Activated B cell treated with CpG ODN at 0.5 μM for 24 hours (primary cell): ENCODE measurements around the gene SNX8. TPM values are rescaled to one million over a fixed set of nuclear protein-coding genes. Genes with fewer than 3 reads are reported as not detected.
A peak's percentile ranks its signal among the peaks of the same experiment; 100 is the strongest.

Experiments
- ATAC-seq: fragments of 200-7000 bp; cut with Tn5 transposase; one replicate; pipeline ENCODE4 v1.10.0; 2021; ENCODE audit warnings: low read depth, mild to moderate bottlenecking, moderate library complexity
- CTCF ChIA-PET: fragments of 350-600 bp; sonication (Branson Sonifier 250); formaldehyde crosslinking; loops from one replicate; lab custom pipeline; 2021; ENCODE audit warnings: antibody characterized with exemption; lab: Charles Lee
- POLR2A ChIA-PET: fragments of 350-600 bp; sonication (Branson Sonifier 250); formaldehyde crosslinking; loops from one replicate; lab custom pipeline; 2021; ENCODE audit warnings: antibody characterized with exemption; lab: Charles Lee
- DNase-seq: peaks from one replicate; pipeline ENCODE4 v3.0.0; 2022
- H3K27ac Mint-ChIP-seq: one replicate; pipeline ENCODE4 v1.8.0; 2020; ENCODE audit warnings: mixed read lengths
- H3K27me3 Mint-ChIP-seq: one replicate; pipeline ENCODE4 v1.8.0; 2021; ENCODE audit warnings: mixed read lengths
- H3K36me3 Mint-ChIP-seq: one replicate; pipeline ENCODE4 v1.8.0; 2021; ENCODE audit warnings: low read depth, mixed read lengths
- H3K4me1 Mint-ChIP-seq: one replicate; pipeline ENCODE4 v1.8.0; 2021; ENCODE audit warnings: mixed read lengths
- H3K4me3 Mint-ChIP-seq: one replicate; pipeline ENCODE4 v1.8.0; 2020; ENCODE audit warnings: mild to moderate bottlenecking, mixed read lengths
- H3K9me3 Mint-ChIP-seq: one replicate; pipeline ENCODE4 v1.8.0; 2020; ENCODE audit warnings: mixed read lengths
- intact Hi-C: fragments of 100-400 bp; cut with micrococcal nuclease; formaldehyde crosslinking; loops from one replicate; pipeline ENCODE4 v1.15.1; 2024
- total RNA-seq: library from RNA; stranded (reverse); gene quantifications from 2 replicates; pipeline ENCODE4 v1.2.3, GENCODE V29; 2022
- TF ChIP-seq, protein P1 (sequence below): fragments of 200-600 bp; IDR thresholded peaks from one replicate; pipeline ENCODE4 v1.8.0; 2022; ENCODE audit warnings: antibody characterized with exemption, mild to moderate bottlenecking

The SNX8 gene
- total RNA-seq, 1 donor from 2014 or later = 175 TPM

DNA sequence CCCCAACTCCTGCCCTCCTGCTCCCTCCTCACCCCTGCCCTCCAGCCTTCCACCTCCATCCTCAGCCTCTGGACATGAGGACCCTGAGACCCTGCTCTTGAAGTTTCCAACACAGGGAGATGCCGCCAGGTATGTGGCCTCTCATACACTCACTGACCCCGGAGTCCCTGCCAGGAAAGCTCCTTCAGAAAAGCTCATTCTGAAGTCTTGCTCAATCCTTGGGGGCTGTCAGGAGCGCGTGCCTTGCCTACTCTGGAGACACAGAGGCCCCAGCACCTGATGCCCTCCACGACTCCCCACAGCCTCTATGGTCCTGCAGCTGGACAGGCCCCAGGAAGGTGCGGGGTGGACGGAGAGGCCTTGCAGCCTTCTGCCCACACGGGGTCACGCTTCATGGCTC lies 61.2 kb downstream of the SNX8 start:
- no peak overlapping the region for H3K27ac Mint-ChIP-seq
- TF ChIP-seq, protein P1, sequence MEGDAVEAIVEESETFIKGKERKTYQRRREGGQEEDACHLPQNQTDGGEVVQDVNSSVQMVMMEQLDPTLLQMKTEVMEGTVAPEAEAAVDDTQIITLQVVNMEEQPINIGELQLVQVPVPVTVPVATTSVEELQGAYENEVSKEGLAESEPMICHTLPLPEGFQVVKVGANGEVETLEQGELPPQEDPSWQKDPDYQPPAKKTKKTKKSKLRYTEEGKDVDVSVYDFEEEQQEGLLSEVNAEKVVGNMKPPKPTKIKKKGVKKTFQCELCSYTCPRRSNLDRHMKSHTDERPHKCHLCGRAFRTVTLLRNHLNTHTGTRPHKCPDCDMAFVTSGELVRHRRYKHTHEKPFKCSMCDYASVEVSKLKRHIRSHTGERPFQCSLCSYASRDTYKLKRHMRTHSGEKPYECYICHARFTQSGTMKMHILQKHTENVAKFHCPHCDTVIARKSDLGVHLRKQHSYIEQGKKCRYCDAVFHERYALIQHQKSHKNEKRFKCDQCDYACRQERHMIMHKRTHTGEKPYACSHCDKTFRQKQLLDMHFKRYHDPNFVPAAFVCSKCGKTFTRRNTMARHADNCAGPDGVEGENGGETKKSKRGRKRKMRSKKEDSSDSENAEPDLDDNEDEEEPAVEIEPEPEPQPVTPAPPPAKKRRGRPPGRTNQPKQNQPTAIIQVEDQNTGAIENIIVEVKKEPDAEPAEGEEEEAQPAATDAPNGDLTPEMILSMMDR = no peak
- H3K27me3 Mint-ChIP-seq = no peaks in the 10 kb centered on the region
- DNase-seq = no peak
- ChIA-PET POLR2A (interaction anchor here (1.0 kb wide), 1 partner anchor 8 kb away, joined by 3 read pairs; no protein-coding TSS in a partner anchor), CTCF (no interaction called here)
- no peaks in the 10 kb centered on the region for H3K9me3 Mint-ChIP-seq
- no peak overlapping the region for H3K4me3 Mint-ChIP-seq
- peaks cover 55% of the 10 kb centered on the region for H3K36me3 Mint-ChIP-seq
- ATAC-seq = no peak
- intact Hi-C loops = no loop called here
- H3K4me1 Mint-ChIP-seq = peaks cover 35% of the 10 kb centered on the region

DNA sequence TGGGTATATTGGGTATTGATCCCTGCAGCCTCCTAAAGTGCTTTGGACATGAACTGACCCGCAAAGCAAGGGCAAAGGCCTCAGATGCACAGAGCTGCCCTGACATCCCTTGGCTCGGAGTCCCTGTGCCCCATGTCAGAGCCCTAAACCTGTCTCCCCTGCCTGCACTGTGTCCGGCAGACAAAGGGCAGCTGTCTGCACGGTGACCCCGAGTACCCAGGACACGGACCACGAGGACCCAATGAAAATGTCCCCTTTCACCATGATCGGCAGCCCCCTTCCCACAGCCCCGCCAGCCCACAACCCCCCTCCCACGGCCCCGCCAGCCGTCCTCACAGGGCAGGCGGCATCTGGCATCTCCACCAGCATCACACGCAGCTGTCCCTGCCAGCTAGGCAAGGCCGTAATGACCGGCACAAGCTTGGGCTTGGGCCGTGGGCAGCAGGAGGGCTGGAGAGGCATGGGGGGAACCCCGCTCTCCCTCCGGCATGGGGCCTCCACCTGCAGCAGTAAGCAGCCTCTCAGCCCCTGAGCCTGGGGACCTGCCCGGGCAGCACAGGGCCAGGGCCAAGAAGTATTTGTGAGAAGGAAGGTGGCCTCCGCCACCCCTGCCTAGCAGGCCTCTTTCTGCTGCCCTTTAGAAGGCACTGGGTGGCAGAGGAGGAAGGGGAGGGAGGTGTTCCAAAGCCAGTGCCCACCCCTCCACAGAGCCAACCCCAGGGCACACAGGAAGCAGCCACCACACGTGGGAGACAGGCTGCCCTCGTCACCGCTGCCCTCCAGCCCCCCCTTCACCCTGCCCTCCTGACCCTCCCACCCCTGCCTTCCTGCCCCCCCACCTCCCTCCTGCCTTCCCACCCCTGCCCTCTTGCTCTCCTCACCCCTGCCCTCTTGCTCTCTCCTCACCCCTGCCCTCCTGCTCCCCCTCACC lies 62.1 kb downstream of the SNX8 start:
- Mint-ChIP-seq H3K27ac (peak overlapping the region; percentile 20), H3K4me1 (peaks cover 38% of the 10 kb centered on the region), H3K36me3 (peaks cover 49% of the 10 kb centered on the region), H3K4me3 (no peak overlapping the region), H3K27me3 (no peaks in the 10 kb centered on the region), H3K9me3 (no peaks in the 10 kb centered on the region)
- CTCF ChIA-PET = no interaction called here
- TF ChIP-seq, protein P1 = no peak
- DNase-seq (no peak), ATAC-seq (peak; percentile 18)
- POLR2A ChIA-PET = interaction anchor here (0.5 to 1.4 kb wide), 4 partner anchors 7 to 102 kb away, joined by 3 to 6 read pairs (median 3); partner anchors contain the start of gene EIF3B
- intact Hi-C loops = no loop called here

DNA sequence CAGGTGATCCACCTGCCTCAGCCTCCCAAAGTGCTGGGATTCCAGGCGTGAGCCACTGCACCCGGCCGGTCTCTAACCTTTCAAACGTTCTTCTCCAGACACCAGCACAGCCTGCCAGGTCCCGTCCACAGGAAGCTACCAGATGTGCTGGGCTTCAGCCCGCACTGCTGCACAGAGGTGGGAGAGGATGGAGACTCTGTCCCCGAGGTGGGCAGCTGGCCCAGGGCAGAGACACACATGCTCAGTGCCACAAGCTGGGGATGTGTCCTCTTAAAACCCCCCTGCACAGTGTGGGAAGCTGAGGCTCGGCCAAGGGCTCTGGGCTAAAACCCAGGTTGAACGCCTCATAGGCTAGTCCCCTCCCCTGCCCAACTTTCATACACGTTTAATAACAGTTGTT lies 62.9 kb downstream of the SNX8 start:
- CTCF ChIA-PET = no interaction called here
- Mint-ChIP-seq H3K27ac (no peak overlapping the region), H3K4me3 (no peak overlapping the region), H3K4me1 (peaks cover 42% of the 10 kb centered on the region), H3K9me3 (no peaks in the 10 kb centered on the region), H3K36me3 (peaks cover 45% of the 10 kb centered on the region), H3K27me3 (no peaks in the 10 kb centered on the region)
- TF ChIP-seq, protein P1 = no peak
- POLR2A ChIA-PET = interaction anchor here (0.5 to 1.4 kb wide), 4 partner anchors 9 to 103 kb away, joined by 3 to 9 read pairs (median 4); partner anchors contain the start of genes EIF3B, MRM2 and NUDT1
- no peak for DNase-seq
- intact Hi-C loops = no loop called here
- ATAC-seq = no peak

DNA sequence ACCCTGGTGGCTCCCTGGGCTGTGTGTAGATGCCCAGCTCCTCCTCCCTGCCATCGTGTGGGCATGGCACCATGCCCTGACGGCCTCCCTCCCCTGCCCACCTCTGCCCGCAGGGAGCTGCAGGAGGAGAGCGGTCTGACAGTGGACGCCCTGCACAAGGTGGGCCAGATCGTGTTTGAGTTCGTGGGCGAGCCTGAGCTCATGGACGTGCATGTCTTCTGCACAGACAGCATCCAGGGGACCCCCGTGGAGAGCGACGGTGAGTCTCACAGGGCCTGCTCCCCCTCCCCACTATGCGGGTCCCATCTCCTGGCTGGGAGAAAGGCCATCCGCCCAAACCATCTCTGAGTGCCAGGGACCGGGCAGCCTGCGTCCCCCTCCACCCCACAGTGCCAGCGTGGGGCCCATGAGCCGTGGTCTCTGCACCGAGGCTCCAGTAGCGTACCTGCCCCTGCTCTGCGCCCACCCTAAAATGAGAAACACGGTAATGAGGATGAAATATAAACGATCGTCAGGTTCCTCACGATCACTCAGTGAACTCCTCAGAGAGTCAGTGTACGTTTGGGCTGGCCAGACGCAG lies 64.4 kb downstream of the SNX8 start:
- CTCF ChIA-PET = interaction anchor here (1.5 to 2.9 kb wide), 3 partner anchors 9 to 98 kb away, joined by 3 to 16 read pairs (median 6); no protein-coding TSS in a partner anchor
- H3K4me3 Mint-ChIP-seq = no peak overlapping the region
- intact Hi-C loops = loop anchor here (1.0 kb wide), 1 partner anchor 9 kb away; no protein-coding TSS in a partner anchor
- H3K36me3 Mint-ChIP-seq = peaks cover 35% of the 10 kb centered on the region
- DNase-seq = no peak
- no peaks in the 10 kb centered on the region for H3K9me3 Mint-ChIP-seq
- no peak for ATAC-seq
- POLR2A ChIA-PET = interaction anchor here (0.6 to 1.9 kb wide), 7 partner anchors 12 to 98 kb away, joined by 3 to 9 read pairs (median 3); no protein-coding TSS in a partner anchor
- TF ChIP-seq, protein P1 = no peak
- H3K27ac Mint-ChIP-seq = peak overlapping the region; percentile 30
- H3K4me1 Mint-ChIP-seq = peaks cover 48% of the 10 kb centered on the region
- no peaks in the 10 kb centered on the region for H3K27me3 Mint-ChIP-seq
